A549 (cell line): ENCODE measurements around the gene MRPL55. TPM values are rescaled to one million over a fixed set of nuclear protein-coding genes. Genes with fewer than 3 reads are reported as not detected.

ENCODE experiments used
- ATAC-seq, 2 experiments: fragments of 200-7000 bp in 1 of 2; fragments of >200 bp in 1 of 2; cut with Nextera tagmentation in 1 of 2; cut with Tn5 transposase in 1 of 2; 3 replicates each; pipeline versions ENCODE4 v1.8.0 to v1.9.1; 2018 to 2020; ENCODE audit warnings: mild to moderate bottlenecking in 1 of 2, moderate library complexity in 1 of 2
- CTCF ChIA-PET: fragments of 300-600 bp; sonication (Branson Sonifier 250); formaldehyde crosslinking; extraction: SDS; loops from one replicate; lab custom pipeline; 2021; ENCODE audit warnings: antibody characterized with exemption, inconsistent platforms; lab: Yijun Ruan, JAX
- POLR2A ChIA-PET: fragments of 350-600 bp; formaldehyde crosslinking; extraction: SDS; loops from one replicate; lab custom pipeline; 2021; ENCODE audit warnings: antibody characterized with exemption, inconsistent platforms; lab: Yijun Ruan, JAX
- DNase-seq, 2 experiments: peaks; one replicate each; pipeline versions ENCODE4 v3.0.0 to v3.0.0-alpha.2; 2011 to 2016; ENCODE audit warnings: low read depth in 1 of 2, low spot score in 1 of 2
- FAIRE-seq: peaks from 2 replicates; lab custom pipeline; 2011; peaks lifted over from hg19 to GRCh38; lab: Jason Lieb, UNC
- H3K27ac ChIP-seq, 2 experiments: fragments of >200 bp; sonication (Bioruptor Twin); formaldehyde crosslinking; 3 replicates each; pipeline ENCODE4 v1.5.1; 2016 to 2017
- H3K4me1 ChIP-seq: fragments of >200 bp; sonication (Bioruptor Twin); formaldehyde crosslinking; 3 replicates; pipeline ENCODE4 v1.6.1; 2016
- H3K4me2 ChIP-seq: fragments of >200 bp; sonication (Bioruptor Twin); formaldehyde crosslinking; 3 replicates; pipeline ENCODE4 v1.6.1; 2016
- H3K4me3 ChIP-seq: fragments of >200 bp; sonication (Bioruptor Twin); formaldehyde crosslinking; 3 replicates; pipeline ENCODE4 v1.5.1; 2016
- H3K9me3 ChIP-seq: fragments of >200 bp; sonication (Bioruptor Twin); formaldehyde crosslinking; 3 replicates; pipeline ENCODE4 v1.6.1; 2016
- CBX8 ChIP-seq: fragments of 200-600 bp; sonication (generic); IDR thresholded peaks from 2 replicates; pipeline ENCODE4 v1.6.1; 2016
- ESRRA ChIP-seq: fragments of 150-350 bp; IDR thresholded peaks from 2 replicates; pipeline ENCODE4 v1.6.1; 2014; ENCODE audit warnings: mild to moderate bottlenecking, low read length, borderline replicate concordance
- FOSB ChIP-seq: fragments of 250-450 bp; sonication (Bioruptor Pico); IDR thresholded peaks from 2 replicates; pipeline ENCODE4 v1.5.0; 2020; ENCODE audit warnings: mild to moderate bottlenecking, moderate library complexity
- FOSL2 ChIP-seq, 2 experiments: fragments of 450-650 bp in 1 of 2; fragments of >200 bp in 1 of 2; sonication (Bioruptor Twin) in 1 of 2; formaldehyde crosslinking; IDR thresholded peaks; 2 replicates each; pipeline versions ENCODE4 v1.5.0 to v1.6.1; 2016 to 2020; ENCODE audit warnings: mild to moderate bottlenecking in 1 of 2, moderate library complexity in 1 of 2
- HES2 ChIP-seq: fragments of >200 bp; sonication (Bioruptor Twin); formaldehyde crosslinking; IDR thresholded peaks from 2 replicates; pipeline ENCODE4 v1.6.1; 2016
- KDM1A ChIP-seq: fragments of 200-600 bp; sonication (generic); IDR thresholded peaks from 2 replicates; pipeline ENCODE4 v1.6.1; 2016; ENCODE audit warnings: low read depth, mild to moderate bottlenecking
- NR3C1 ChIP-seq: fragments of >200 bp; sonication (Bioruptor Twin); formaldehyde crosslinking; IDR thresholded peaks from 3 replicates; pipeline ENCODE4 v1.6.1; 2017
- RNF2 ChIP-seq: fragments of 200-600 bp; sonication (generic); IDR thresholded peaks from 2 replicates; pipeline ENCODE4 v1.6.1; 2016; ENCODE audit warnings: low read depth, mild to moderate bottlenecking, antibody characterized with exemption, moderate library complexity, borderline replicate concordance
- SMC3 ChIP-seq: fragments of >200 bp; sonication (Bioruptor Twin); formaldehyde crosslinking; IDR thresholded peaks from 3 replicates; pipeline ENCODE4 v1.6.1; 2018; ENCODE audit warnings: inconsistent platforms
- SREBF2 ChIP-seq: fragments of 450-650 bp; IDR thresholded peaks from 2 replicates; pipeline ENCODE4 v1.6.1; 2014; ENCODE audit warnings: mild to moderate bottlenecking, moderate library complexity
- ZSCAN20 ChIP-seq: fragments of 250-450 bp; sonication (Bioruptor Pico); IDR thresholded peaks from 2 replicates; pipeline ENCODE4 v1.8.0; 2022; ENCODE audit warnings: mild to moderate bottlenecking, moderate library complexity
- WGBS: methylation state at CpG from one replicate; pipeline ENCODE4 v1.1.6; 2017; ENCODE audit errors: missing lambda C conversion rate; 5-methylcytosine and 5-hydroxymethylcytosine counted together
- polyA plus RNA-seq, 4 experiments: library from polyadenylated mRNA; depleted of rRNA in 3 of 4; stranded (reverse); fragments of >200 nt; fragmentation: RNase III in 1 of 4; extraction: RNeasy Plus Mini Kit Qiagen cat#74134 plus additional on column Dnase treatment in 1 of 4; gene quantifications; 2 replicates in 3 of 4; 3 replicates in 1 of 4; pipeline ENCODE4 v1.2.3, GENCODE V29; 2011 to 2017
- TF ChIP-seq, protein P1 (sequence below): IDR thresholded peaks from 2 replicates; pipeline ENCODE4 v1.6.1; 2012
- TF ChIP-seq, protein P2 (sequence below): fragments of >200 bp; sonication (Bioruptor Twin); formaldehyde crosslinking; IDR thresholded peaks from 3 replicates; pipeline ENCODE4 v1.5.1; 2016
- TF ChIP-seq, protein P3 (sequence below): fragments of 250-450 bp; sonication (Bioruptor Pico); IDR thresholded peaks from 2 replicates; pipeline ENCODE4 v1.5.0; 2020; ENCODE audit warnings: low read depth, mild to moderate bottlenecking, moderate library complexity

MRPL55 gene
- polyA plus RNA-seq, 2 of the 4 experiments (the other 2 are of a cell fraction): 54.2 to 80.0 TPM

- TF ChIP-seq, protein P1, sequence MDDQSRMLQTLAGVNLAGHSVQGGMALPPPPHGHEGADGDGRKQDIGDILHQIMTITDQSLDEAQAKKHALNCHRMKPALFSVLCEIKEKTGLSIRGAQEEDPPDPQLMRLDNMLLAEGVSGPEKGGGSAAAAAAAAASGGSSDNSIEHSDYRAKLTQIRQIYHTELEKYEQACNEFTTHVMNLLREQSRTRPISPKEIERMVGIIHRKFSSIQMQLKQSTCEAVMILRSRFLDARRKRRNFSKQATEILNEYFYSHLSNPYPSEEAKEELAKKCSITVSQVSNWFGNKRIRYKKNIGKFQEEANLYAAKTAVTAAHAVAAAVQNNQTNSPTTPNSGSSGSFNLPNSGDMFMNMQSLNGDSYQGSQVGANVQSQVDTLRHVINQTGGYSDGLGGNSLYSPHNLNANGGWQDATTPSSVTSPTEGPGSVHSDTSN: no peak
- TF ChIP-seq FOSB (CRISPR knock-in tag): no peak
- no peak for TF ChIP-seq ZSCAN20 (CRISPR knock-in tag)
- TF ChIP-seq NR3C1: no peak
- no peak for TF ChIP-seq ESRRA
These were observed 42.3 kb upstream of the MRPL55 start (continued) for GRCh38 chr1:228151180-228151925.

- H3K4me2 ChIP-seq: no peak overlapping the region
These were observed 41.5 kb upstream of the MRPL55 start for GRCh38 chr1:228150461-228151179.

GRCh38 chr1:228150120-228150460 lies 41.0 kb upstream of the MRPL55 start:
- Histone ChIP-seq H3K4me1 (peaks cover 5% of the 10 kb centered on the region; the same call in 1 of the 3 replicates), H3K4me2 (no peak overlapping the region), H3K9me3 (no peaks in the 10 kb centered on the region), H3K4me3 (no peak overlapping the region), H3K27ac (no peak overlapping the region)
- ATAC-seq (peak in 1 of 2 experiments; percentile 2; a peak in 2 of 6 replicates), DNase-seq (no peak), FAIRE-seq (no peak)
- 100% methylated on average over 3 of the region's 7 CpGs for WGBS
- TF ChIP-seq, protein P1: no peak
- ChIA-PET CTCF (interaction anchor here (1.6 to 8.2 kb wide), 2 partner anchors 9 to 16 kb away, joined by 5 to 89 read pairs; partner anchors contain the start of gene IBA57), POLR2A (interaction anchor here (1.6 kb wide), 1 partner anchor 10 kb away, joined by 4 read pairs; no protein-coding TSS in a partner anchor)

More at GRCh38 chr1:228150461-228151179, 41.5 kb upstream of the MRPL55 start:
- ATAC-seq: peak; percentile 17 to 26; a peak in 4 of 6 replicates
- 93% methylated on average over 10 of the region's 17 CpGs for WGBS
- POLR2A ChIA-PET: interaction anchor here (1.6 to 4.0 kb wide), 2 partner anchors 9 to 14 kb away, joined by 4 to 35 read pairs; partner anchors contain the start of gene IBA57
- Histone ChIP-seq H3K4me3 (no peak overlapping the region), H3K27ac (no peak overlapping the region), H3K9me3 (no peaks in the 10 kb centered on the region), H3K4me1 (peaks cover 5% of the 10 kb centered on the region; the same call in 1 of the 3 replicates)
- TF ChIP-seq HES2 (no peak), KDM1A (no peak), SREBF2 (no peak), FOSL2 (IDR thresholded peaks at IDR 0.05) (no peak), FOSL2 (CRISPR knock-in tag; IDR thresholded peaks at IDR 0.05) (no peak), SMC3 (no peak), RNF2 (no peak), CBX8 (no peak)
- TF ChIP-seq, protein P2, sequence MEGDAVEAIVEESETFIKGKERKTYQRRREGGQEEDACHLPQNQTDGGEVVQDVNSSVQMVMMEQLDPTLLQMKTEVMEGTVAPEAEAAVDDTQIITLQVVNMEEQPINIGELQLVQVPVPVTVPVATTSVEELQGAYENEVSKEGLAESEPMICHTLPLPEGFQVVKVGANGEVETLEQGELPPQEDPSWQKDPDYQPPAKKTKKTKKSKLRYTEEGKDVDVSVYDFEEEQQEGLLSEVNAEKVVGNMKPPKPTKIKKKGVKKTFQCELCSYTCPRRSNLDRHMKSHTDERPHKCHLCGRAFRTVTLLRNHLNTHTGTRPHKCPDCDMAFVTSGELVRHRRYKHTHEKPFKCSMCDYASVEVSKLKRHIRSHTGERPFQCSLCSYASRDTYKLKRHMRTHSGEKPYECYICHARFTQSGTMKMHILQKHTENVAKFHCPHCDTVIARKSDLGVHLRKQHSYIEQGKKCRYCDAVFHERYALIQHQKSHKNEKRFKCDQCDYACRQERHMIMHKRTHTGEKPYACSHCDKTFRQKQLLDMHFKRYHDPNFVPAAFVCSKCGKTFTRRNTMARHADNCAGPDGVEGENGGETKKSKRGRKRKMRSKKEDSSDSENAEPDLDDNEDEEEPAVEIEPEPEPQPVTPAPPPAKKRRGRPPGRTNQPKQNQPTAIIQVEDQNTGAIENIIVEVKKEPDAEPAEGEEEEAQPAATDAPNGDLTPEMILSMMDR: no peak
- TF ChIP-seq, protein P3, sequence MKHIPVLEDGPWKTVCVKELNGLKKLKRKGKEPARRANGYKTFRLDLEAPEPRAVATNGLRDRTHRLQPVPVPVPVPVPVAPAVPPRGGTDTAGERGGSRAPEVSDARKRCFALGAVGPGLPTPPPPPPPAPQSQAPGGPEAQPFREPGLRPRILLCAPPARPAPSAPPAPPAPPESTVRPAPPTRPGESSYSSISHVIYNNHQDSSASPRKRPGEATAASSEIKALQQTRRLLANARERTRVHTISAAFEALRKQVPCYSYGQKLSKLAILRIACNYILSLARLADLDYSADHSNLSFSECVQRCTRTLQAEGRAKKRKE (CRISPR knock-in tag): no peak
- TF ChIP-seq, protein P1: no peak
- FAIRE-seq: no peak
- CTCF ChIA-PET: interaction anchor here (1.5 to 8.2 kb wide), 3 partner anchors 10 to 18 kb away, joined by 4 to 89 read pairs (median 5); partner anchors contain the start of gene IBA57
- no peak for DNase-seq
